IMR-90 (cell line): ENCODE results near the gene KTI12. TPM values are rescaled to one million over a fixed set of nuclear protein-coding genes. Genes with fewer than 3 reads are reported as not detected.
A peak's percentile ranks its signal among the peaks of the same experiment; 100 is the strongest.

ENCODE experiments used
- ATAC-seq: fragments of 200-7000 bp; cut with Tn5 transposase; 2 replicates; pipeline ENCODE4 v1.9.1; 2020; ENCODE audit warnings: low read depth, mild to moderate bottlenecking, moderate library complexity
- BruUV-seq: library from RNA; stranded (reverse); fragments of 400-500 nt; replicated peaks from 2 replicates; lab custom pipeline; 2021; lab: Mats Ljungman, UMichigan
- CTCF ChIA-PET: fragments of 300-600 bp; formaldehyde crosslinking; extraction: SDS; loops from one replicate; lab custom pipeline; 2021; ENCODE audit warnings: antibody characterized with exemption; lab: Yijun Ruan, JAX
- POLR2A ChIA-PET: fragments of 300-600 bp; sonication (Branson Sonifier 250); formaldehyde crosslinking; loops from one replicate; lab custom pipeline; 2022; ENCODE audit warnings: antibody characterized with exemption; ENCODE audit not compliant: unreplicated experiment; lab: Charles Lee
- DNase-seq: peaks from one replicate; pipeline ENCODE4 v3.0.0; 2013
- H2AFZ ChIP-seq: replicated peaks from 2 replicates; pipeline ENCODE3; 2013; ENCODE audit warnings: low read length, mild to moderate bottlenecking; ENCODE audit not compliant: poor library complexity
- H2AK5ac ChIP-seq: 2 replicates; pipeline ENCODE4 v1.6.1; 2013; ENCODE audit warnings: low read depth, low read length, inconsistent platforms
- H2AK9ac ChIP-seq: replicated peaks from 2 replicates; pipeline ENCODE3; 2013; ENCODE audit warnings: mild to moderate bottlenecking, low read depth, low read length, moderate library complexity; ENCODE audit not compliant: poor library complexity
- H2BK120ac ChIP-seq: 2 replicates; pipeline ENCODE4 v1.6.1; 2013; ENCODE audit warnings: low read depth, low read length, inconsistent platforms
- H2BK15ac ChIP-seq: 3 replicates; pipeline ENCODE4 v1.6.1; 2013; ENCODE audit warnings: low read depth, low read length, inconsistent platforms
- H2BK20ac ChIP-seq: 2 replicates; pipeline ENCODE4 v1.6.1; 2013; ENCODE audit warnings: low read depth, mild to moderate bottlenecking, inconsistent platforms, low read length, moderate library complexity
- H2BK5ac ChIP-seq: 2 replicates; pipeline ENCODE4 v1.6.1; 2013; ENCODE audit warnings: mild to moderate bottlenecking, low read depth, low read length, inconsistent platforms; ENCODE audit not compliant: poor library complexity, severe bottlenecking
- H3K14ac ChIP-seq: replicated peaks from 2 replicates; pipeline ENCODE4 v1.6.1; 2013; ENCODE audit warnings: low read depth, low read length, inconsistent platforms
- H3K18ac ChIP-seq: 2 replicates; pipeline ENCODE4 v1.6.1; 2013; ENCODE audit warnings: low read depth, low read length, control low read depth
- H3K23ac ChIP-seq: 2 replicates; pipeline ENCODE4 v1.6.1; 2013; ENCODE audit warnings: low read depth, low read length, inconsistent platforms
- H3K27ac ChIP-seq: 2 replicates; pipeline ENCODE4 v1.5.1; 2013; ENCODE audit warnings: mild to moderate bottlenecking, control low read depth, low read length; ENCODE audit not compliant: insufficient read depth
- H3K27me3 ChIP-seq: 2 replicates; pipeline ENCODE4 v1.6.1; 2013; ENCODE audit warnings: low read length; ENCODE audit not compliant: control insufficient read depth, insufficient read depth
- H3K36me3 ChIP-seq: 2 replicates; pipeline ENCODE4 v1.6.1; 2013; ENCODE audit warnings: low read length, mixed read lengths; ENCODE audit not compliant: control insufficient read depth, insufficient read depth
- H3K4ac ChIP-seq: 2 replicates; pipeline ENCODE4 v1.6.1; 2013; ENCODE audit warnings: low read depth, low read length, inconsistent platforms
- H3K4me1 ChIP-seq: 2 replicates; pipeline ENCODE4 v1.6.1; 2013; ENCODE audit warnings: low read length, mixed read lengths; ENCODE audit not compliant: control insufficient read depth, insufficient read depth
- H3K4me2 ChIP-seq: 2 replicates; pipeline ENCODE4 v1.6.1; 2013; ENCODE audit warnings: low read depth, mild to moderate bottlenecking, control low read depth, low read length, moderate library complexity
- H3K4me3 ChIP-seq: 2 replicates; pipeline ENCODE4 v1.5.1; 2013; ENCODE audit warnings: low read depth, mild to moderate bottlenecking, control low read depth, low read length, moderate library complexity; ENCODE audit not compliant: insufficient read depth
- H3K56ac ChIP-seq: 2 replicates; pipeline ENCODE4 v1.6.1; 2013; ENCODE audit warnings: low read length, inconsistent platforms; ENCODE audit not compliant: insufficient read depth; ENCODE audit errors: extremely low read depth
- H3K79me1 ChIP-seq, 2 experiments: 2 replicates each; pipeline ENCODE4 v1.6.1; 2013; ENCODE audit warnings: low read length in 2 of 2, inconsistent platforms in 1 of 2, low read depth in 1 of 2
- H3K9ac ChIP-seq: 2 replicates; pipeline ENCODE4 v1.6.1; 2013; ENCODE audit warnings: low read depth, low read length, control low read depth
- H3K9me1 ChIP-seq: 2 replicates; pipeline ENCODE4 v1.6.1; 2013; ENCODE audit warnings: low read length, inconsistent platforms; ENCODE audit not compliant: insufficient read depth
- H3K9me3 ChIP-seq: 2 replicates; pipeline ENCODE4 v1.6.1; 2013; ENCODE audit warnings: low read length; ENCODE audit not compliant: control insufficient read depth, insufficient read depth
- H4K20me1 ChIP-seq: 2 replicates; pipeline ENCODE4 v1.6.1; 2013; ENCODE audit warnings: low read length, inconsistent platforms; ENCODE audit not compliant: insufficient read depth
- H4K5ac ChIP-seq: 2 replicates; pipeline ENCODE4 v1.6.1; 2013; ENCODE audit warnings: mild to moderate bottlenecking, low read depth, low read length, control low read depth
- H4K8ac ChIP-seq, 2 experiments: 2 replicates each; pipeline ENCODE4 v1.6.1; 2013; ENCODE audit warnings: low read depth in 2 of 2, low read length in 2 of 2, control low read depth in 1 of 2, inconsistent platforms in 1 of 2
- H4K91ac ChIP-seq: 2 replicates; pipeline ENCODE4 v1.6.1; 2013; ENCODE audit warnings: low read depth, low read length, inconsistent platforms; ENCODE audit not compliant: insufficient read depth
- BHLHE40 ChIP-seq: fragments of 150-350 bp; IDR thresholded peaks from 2 replicates; pipeline ENCODE4 v1.6.1; 2016; ENCODE audit warnings: mild to moderate bottlenecking, low read depth, low read length
- CHD1 ChIP-seq: IDR thresholded peaks from 2 replicates; pipeline ENCODE4 v1.6.1; 2012; ENCODE audit warnings: low read depth, low read length, improper control_type of control experiment
- FOS ChIP-seq: fragments of 150-350 bp; IDR thresholded peaks from 2 replicates; pipeline ENCODE4 v1.6.1; 2016; ENCODE audit warnings: low read depth, low read length
- WGBS, 2 experiments: methylation state at CpG; one replicate each; pipeline versions ENCODE4 v1.1.5 to v1.1.7; 2013; ENCODE audit warnings: missing lambda C conversion rate in 2 of 2; ENCODE audit not compliant: insufficient read length in 1 of 2; ENCODE audit errors: extremely low coverage in 2 of 2; 5-methylcytosine and 5-hydroxymethylcytosine counted together
- dilution Hi-C: fragments of 300-500 bp; cut with HindIII; formaldehyde crosslinking; loops from one replicate; pipeline ENCODE4 v1.14.3; 2018; ENCODE audit warnings: low sequenced_read_pairs; ENCODE audit not compliant: unreplicated experiment
- in situ Hi-C: fragments of 300-500 bp; cut with MboI; formaldehyde crosslinking; loops from 3 replicates; pipeline ENCODE4 v1.14.3; 2019; ENCODE audit warnings: low sequenced_read_pairs, inconsistent platforms, mixed read lengths
- intact Hi-C: fragments of 100-400 bp; cut with micrococcal nuclease; formaldehyde crosslinking; loops from 2 replicates; pipeline ENCODE4 v1.10.0; 2022
- polyA plus RNA-seq, 3 experiments: library from polyadenylated mRNA; depleted of rRNA; stranded (reverse); fragments of >200 nt; gene quantifications; 2 replicates each; pipeline ENCODE4 v1.2.3, GENCODE V29; 2012; ENCODE audit warnings: low replicate concordance in 1 of 3
- total RNA-seq: library from RNA; depleted of rRNA; stranded (reverse); fragments of >200 nt; gene quantifications from 2 replicates; pipeline ENCODE4 v1.2.3, GENCODE V29; 2012

Gene KTI12
- total and polyA plus RNA-seq, 2 of the 4 experiments (the other 2 are of a cell fraction): 15.2 to 16.3 TPM

GRCh38 chr1:52032785-52033131 lies 852 bp downstream of the KTI12 start:
- Histone ChIP-seq H2AK5ac (0 out of 2 replicates have a peak overlapping the region, but pooled peaks have one; percentile 96), H2AFZ (peak overlapping the region; percentile 99), H2BK5ac (peak overlapping the region; percentile 90), H4K91ac (no peak overlapping the region), H3K23ac (peak overlapping the region; percentile 82; the same call in 1 of the 2 replicates), H2AK9ac (peak overlapping the region; percentile 59), H3K4me1 (peaks cover 6% of the 10 kb centered on the region), H3K4ac (peak overlapping the region; percentile 76), H3K9me1 (peaks cover 6% of the 10 kb centered on the region; the same call in 1 of the 2 replicates), H3K27me3 (no peaks in the 10 kb centered on the region), H3K36me3 (no peaks in the 10 kb centered on the region), H4K8ac (peak overlapping the region; percentile 86 to 99; a peak in 2 of 4 replicates), H2BK20ac (no peak overlapping the region), H3K4me2 (peak overlapping the region; percentile 83), H3K27ac (peak overlapping the region; percentile 93), H3K9me3 (no peaks in the 10 kb centered on the region), H3K56ac (peak overlapping the region; percentile 72; the same call in 1 of the 2 replicates), H3K14ac (peak overlapping the region; percentile 87), H4K20me1 (peaks cover 18% of the 10 kb centered on the region), H3K79me1 (peaks cover 19 to 44% of the 10 kb centered on the region in 2 experiments), H4K5ac (no peak overlapping the region), H3K9ac (peak overlapping the region; percentile 83), H3K4me3 (peak overlapping the region; percentile 90), H3K18ac (no peak overlapping the region), H2BK15ac (no peak overlapping the region), H2BK120ac (no peak overlapping the region)
- intact Hi-C loops: no loop called here
- dilution Hi-C loops: no loop called here
- ChIA-PET CTCF (interaction anchor here (1.1 kb wide), 1 partner anchor 21 kb away, joined by 3 read pairs; no protein-coding TSS in a partner anchor), POLR2A (no interaction called here)
- in situ Hi-C loops: no loop called here
- no peak for TF ChIP-seq FOS
- peak; percentile 43; the same call in 1 of the 2 replicates for TF ChIP-seq BHLHE40
- TF ChIP-seq CHD1: 0 out of 2 replicates have a peak, but pooled peaks have one; percentile 81
- DNase-seq: peak; percentile 60
- ATAC-seq: peak; percentile 54
- BruUV-seq: no TSS peak
- 7% methylated on average over 23 of the region's 24 CpGs; no CpG with 5 or more reads in 1 of the 2 experiments for WGBS, 2 experiments
